AML-193 (cell line): ENCODE measurements around the gene GFOD1.
A peak's percentile ranks its signal among the peaks of the same experiment; 100 is the strongest.
"Not testable (repeated sequence)": the region's sequence is repeated elsewhere in the genome, so short reads cannot be mapped to it uniquely, and the experiment has no call there.

ENCODE experiments used
- DNase-seq, 2 experiments: peaks; one replicate each; lab custom pipeline; 2025; lab: John Stamatoyannopoulos, UW

Gene GFOD1

DNA sequence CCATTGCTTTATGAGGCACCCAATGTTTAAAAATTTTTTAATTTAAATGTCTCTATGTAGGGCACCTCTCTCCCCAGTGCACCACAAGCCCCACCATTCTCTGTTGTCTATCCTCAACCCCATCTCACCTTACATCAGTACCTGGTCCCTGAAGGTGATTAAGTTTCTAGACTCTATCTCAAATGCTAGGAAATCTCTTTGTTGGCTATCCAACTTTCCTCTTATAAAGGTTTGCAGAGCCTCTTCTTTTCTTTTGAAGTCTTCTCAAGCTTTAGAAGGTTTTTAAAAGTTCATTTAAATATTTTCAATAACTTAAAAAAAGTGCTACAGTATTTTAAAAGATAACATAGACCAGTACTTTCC lies 82.5 kb downstream of the GFOD1 start:
- DNase-seq = no peak

DNA sequence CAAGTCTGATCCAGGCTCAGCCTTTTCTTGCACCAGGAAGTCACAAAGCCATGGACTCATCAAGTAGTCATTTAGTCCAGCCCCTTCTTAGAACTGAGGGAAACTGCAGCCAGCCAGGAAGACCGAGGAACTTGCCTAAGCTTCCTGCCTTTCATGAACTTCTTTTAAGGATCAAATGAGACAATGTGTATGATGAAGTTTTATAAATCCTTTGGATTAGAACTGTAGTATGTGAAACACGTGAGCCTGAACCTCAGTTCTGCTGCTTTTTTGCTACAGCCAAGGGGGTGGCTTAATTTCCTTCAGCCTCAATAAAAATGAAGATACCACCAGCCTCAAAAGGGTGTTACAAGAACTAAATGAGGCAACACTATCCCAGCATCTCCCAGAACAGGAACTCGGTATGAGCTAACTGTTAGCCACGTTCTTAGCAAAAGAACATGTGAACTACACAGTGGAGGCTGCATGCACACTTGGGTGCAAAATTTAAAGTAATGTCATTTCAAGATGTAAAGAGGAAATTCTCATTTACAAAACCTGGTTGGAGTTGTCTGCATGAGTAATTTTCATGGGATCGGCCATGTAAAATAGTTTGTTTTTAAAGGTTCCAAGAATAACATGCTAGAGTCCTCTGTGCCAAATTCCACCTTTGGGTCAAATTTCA lies 83.0 kb downstream of the GFOD1 start:
- peak; percentile 98 for DNase-seq

- no peak for DNase-seq
These were observed 84.7 kb downstream of the GFOD1 start for GRCh38 chr6:13402711-13403110.

- no peak for DNase-seq
These were observed 86.6 kb downstream of the GFOD1 start for GRCh38 chr6:13400772-13401171.

GRCh38 chr6:13398421-13398994 lies 88.9 kb downstream of the GFOD1 start:
- no peak for DNase-seq

- peak in 1 of 2 experiments; percentile 5 for DNase-seq
These were observed 89.4 kb downstream of the GFOD1 start for GRCh38 chr6:13398069-13398381.

DNA sequence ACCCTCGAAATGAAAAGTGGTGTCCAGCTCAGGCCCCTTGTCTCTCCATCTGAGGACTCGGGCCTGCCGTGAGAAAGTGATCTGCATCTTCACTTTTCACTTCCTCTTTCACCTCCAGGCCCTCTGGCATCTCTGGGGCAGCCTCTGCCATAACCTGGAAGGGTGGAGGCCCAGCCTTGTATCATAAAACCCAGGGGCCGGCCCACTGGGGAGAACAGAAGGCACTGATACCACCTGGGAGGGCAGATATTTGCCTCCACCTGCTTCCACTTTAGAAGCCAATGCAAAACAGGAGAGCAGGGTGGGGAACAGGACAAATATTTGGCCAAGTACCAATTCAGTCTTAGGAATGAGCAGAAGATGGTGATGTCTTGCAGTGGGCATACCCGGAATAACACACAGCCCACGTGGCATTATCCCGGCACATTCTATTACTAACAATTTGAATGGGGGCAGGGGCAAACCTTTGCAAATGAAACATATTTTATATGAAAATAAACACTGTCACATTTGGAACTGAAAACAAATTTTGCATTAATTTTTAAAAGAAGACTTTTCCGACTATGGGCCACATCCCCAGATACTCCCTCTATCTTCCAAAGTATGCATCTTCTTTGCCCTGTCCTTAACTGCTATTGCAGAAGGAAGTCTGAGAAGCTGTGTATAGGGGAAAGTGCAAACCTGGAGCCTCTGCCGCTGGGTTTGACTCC lies 89.9 kb downstream of the GFOD1 start:
- DNase-seq = peak; percentile 37 to 38

DNA sequence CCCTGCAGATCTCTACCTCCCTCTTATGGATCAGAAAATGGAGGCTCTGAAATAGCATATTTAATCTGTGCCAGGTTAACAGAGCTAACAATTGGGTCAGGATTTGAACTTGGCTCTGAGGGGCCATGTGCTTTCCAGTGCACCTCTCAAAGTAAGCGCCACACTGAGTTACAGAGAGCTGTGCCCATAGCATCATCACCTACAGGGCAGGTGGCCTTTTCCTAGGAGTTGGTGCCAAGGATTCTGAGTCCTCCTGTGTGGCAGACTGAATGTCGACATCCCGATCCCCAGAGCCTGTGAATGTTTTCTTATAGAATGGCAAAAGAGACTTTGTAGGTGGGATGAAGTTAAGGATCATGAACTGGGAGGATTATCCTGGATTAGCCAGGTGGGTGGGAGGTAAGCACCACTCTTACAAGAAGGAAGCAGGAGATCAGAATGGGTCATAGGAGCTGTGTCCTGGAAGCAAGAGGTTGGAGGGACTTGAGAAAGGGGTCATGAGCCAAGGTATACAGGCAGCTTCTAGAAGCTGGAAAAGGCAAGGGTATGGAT lies 91.1 kb downstream of the GFOD1 start:
- no peak for DNase-seq

- DNase-seq = peak; percentile 87 to 90
These were observed 91.8 kb downstream of the GFOD1 start for GRCh38 chr6:13395272-13396237.

DNA sequence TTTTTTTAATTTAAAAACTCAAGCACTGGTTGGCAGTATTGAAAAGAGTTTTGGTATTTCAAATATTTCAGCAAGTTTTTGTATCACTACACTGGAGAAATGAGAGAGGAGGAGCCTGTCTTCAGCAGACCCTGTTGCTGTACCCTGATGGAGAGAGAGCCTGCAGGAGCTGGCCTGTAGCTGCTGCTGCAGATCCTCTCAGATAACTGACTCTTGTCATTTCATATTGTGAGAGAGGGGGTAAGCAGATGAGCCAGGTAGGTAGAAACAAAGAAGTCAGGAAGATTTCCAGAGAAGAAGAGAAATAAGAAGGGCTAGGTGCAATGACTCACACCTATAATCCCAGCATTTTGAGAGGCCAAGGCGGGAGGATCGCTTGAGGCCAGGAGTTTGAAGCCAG lies 94.9 kb downstream of the GFOD1 start:
- no peak for DNase-seq

DNA sequence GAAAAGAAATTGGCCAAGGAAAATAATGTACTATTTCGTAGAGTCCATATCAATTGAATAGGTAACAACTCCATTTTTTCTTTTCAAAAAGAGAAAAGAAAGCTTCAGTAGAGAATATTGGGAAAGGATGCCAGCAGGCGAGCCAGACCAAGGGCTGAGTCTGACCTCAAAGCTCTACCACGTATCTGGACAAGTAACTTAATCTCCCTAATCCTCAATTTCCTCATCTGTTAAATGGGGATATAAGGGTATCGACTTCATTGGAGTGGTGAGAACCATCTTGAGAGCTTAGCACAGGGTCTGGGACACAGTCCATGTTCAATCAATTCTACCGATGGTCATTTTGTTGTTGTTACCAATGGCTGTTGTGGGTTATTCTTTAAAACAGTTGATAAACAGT lies 95.9 kb downstream of the GFOD1 start:
- no peak for DNase-seq

DNA sequence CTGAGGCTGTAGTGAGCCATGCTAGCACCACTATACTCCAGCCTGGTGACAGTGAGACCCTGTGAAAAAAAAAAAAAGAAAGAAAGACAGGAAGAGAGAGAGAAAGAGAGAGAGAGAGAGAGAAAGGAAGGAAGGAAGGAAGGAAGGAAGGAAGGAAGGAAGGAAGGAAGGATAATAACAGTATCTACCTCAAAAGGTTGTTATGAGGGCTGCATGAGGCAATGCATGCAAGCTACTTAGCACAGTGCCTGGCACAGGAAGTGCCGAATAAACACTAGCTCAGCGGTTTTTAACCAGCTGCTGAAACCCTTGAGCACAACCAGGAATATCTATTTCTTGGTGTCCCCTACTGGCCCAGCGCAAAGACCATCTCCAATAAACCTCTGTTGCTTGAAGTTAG lies 96.7 kb downstream of the GFOD1 start:
- DNase-seq = no peak

DNA sequence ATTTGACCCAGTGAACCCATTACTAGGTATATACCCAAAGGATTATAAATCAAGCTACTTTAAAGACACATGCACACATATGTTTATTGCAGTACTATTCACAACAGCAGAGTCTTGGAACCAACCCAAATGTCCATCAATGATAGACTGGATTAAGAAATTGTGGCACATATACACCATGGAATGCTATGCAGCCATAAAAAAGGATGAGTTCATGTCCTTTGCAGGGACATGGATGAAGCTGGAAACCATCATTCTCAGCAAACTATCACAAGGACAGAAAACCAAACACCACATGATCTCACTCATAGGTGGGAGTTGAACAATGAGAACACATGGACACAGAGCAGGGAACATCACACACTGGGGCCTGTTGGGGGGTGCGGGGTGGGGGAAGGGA lies 98.2 kb downstream of the GFOD1 start:
- DNase-seq = not testable (repeated sequence)

- DNase-seq = not testable (repeated sequence)
These were observed 98.6 kb downstream of the GFOD1 start for GRCh38 chr6:13388769-13389168.

DNA sequence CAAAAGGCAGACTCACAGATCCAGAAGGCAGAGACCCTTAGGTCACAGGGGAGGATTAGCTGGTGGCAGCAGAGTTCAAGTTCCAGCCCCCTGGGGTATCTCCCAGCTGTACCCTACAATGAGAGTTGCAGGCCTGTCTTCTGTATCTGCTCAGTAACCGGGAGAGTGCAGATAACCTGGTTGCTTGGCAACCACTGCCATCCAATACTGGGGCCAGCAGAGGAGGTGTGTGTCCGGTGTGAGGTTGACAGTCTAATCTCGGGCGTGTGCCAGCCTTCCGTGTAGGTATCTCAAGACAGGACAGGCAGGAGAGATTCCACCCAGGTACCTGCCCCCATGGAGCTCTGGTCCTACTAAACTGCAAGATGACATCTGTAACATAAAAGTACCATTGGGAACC lies 102.4 kb downstream of the GFOD1 start:
- DNase-seq = no peak

DNA sequence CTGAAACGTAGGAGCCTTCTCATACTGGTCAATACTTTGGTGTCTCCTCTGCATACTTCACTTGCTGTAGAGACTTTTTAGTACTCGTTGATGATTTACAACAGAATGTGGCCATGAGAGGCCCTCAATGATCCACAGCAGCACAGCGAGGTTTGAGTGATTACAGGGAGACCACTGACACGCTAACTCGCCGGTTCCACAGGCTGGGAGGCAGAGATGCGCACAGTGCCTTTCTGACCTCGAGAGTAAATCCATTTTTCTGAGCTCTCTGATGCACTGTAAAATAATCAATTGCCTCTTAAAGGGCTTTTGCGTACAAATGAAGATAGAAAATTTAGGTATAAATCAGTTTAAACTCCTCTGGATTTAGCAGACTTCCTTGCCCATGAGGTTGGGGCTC lies 102.9 kb downstream of the GFOD1 start:
- DNase-seq = no peak

- DNase-seq = peak; percentile 40 to 47
These were observed 103.9 kb downstream of the GFOD1 start for GRCh38 chr6:13383328-13384163.

GRCh38 chr6:13380761-13381160 lies 106.6 kb downstream of the GFOD1 start:
- DNase-seq = no peak

DNA sequence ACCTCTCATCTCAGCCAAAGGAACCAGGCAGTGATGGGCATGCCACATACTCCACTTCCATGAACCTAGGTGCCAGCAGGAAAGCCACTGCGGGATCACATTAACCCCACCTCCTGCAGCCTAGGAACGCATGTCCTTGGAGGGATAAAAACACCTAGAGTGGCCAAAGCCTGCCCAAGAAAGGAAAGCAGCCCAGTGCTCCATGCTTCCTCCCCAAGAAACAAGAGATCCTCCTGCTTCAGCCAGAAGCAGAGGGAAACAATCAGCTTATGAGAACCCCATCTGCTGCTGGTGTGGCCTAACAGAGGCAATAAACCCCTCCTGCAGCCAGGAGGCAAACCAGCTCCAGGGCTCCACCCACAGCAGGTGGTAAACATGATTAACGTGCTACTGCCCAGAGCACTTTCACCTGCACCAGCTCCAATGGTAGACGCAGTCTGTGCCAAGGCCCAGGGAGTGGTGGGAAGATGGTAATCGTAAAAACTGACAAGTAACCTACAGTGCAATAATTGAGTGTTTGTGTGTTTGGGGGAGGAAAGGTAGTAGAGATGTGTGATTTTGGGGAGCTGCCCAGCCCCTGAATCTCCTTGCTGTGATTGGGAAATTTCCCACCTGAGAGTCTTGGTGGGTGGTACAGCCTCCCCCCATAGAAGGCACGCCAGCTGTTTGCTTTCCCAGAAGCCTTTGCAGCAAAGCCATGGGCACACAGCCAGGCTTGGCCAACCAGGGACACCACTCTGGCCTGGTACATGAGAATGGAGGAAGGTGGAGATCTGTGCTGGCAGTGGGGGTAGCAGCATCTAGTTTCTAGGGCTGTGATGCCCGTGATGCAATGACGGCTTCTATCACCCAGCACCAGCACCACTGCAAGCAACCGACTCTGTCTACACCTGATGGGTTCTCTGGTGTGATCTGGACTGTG lies 108.5 kb downstream of the GFOD1 start:
- no peak for DNase-seq
